SKM-1 treated with dmso at 0.1 percent for 144 hours (cell line): ENCODE data around the gene SLC9B2.
A peak's percentile ranks its signal among the peaks of the same experiment; 100 is the strongest.

Experiments
- DNase-seq: peaks from one replicate; lab custom pipeline; 2025; ENCODE audit not compliant: unreplicated experiment; lab: John Stamatoyannopoulos, UW

Gene SLC9B2

GRCh38 chr4:103076747-103077347 is at the start of gene SLC9B2:
Gene SLC9B2, minus strand, starts transcription at chr4:103076761. Its CDS starts 9,211 bp downstream, at chr4:103067550.
- DNase-seq, result peak; percentile 46

GRCh38 chr4:103126126-103126525 is 49.6 kb upstream of the SLC9B2 start:
- no peak for DNase-seq

- no peak for DNase-seq
These were observed 46.6 kb upstream of the SLC9B2 start for GRCh38 chr4:103123114-103123513.

GRCh38 chr4:103118166-103118565 is 41.6 kb upstream of the SLC9B2 start:
- DNase-seq, result no peak

GRCh38 chr4:103111598-103111997 is 35.0 kb upstream of the SLC9B2 start:
- DNase-seq, result no peak

GRCh38 chr4:103108542-103108941 is 32.0 kb upstream of the SLC9B2 start:
- no peak for DNase-seq

GRCh38 chr4:103105558-103106356 is 29.2 kb upstream of the SLC9B2 start:
- DNase-seq, result no peak

GRCh38 chr4:103104886-103105285 is 28.3 kb upstream of the SLC9B2 start:
- DNase-seq, result no peak

GRCh38 chr4:103100691-103101090 is 24.1 kb upstream of the SLC9B2 start:
- no peak for DNase-seq

- DNase-seq, result peak; percentile 90
These were observed 23.3 kb upstream of the SLC9B2 start, which contains the start of gene BDH2 for GRCh38 chr4:103099691-103100392. Gene BDH2, minus strand, starts transcription at chr4:103099834. Its CDS starts 3,580 bp downstream, at chr4:103096254.

GRCh38 chr4:103098756-103099440 is 22.3 kb upstream of the SLC9B2 start:
- DNase-seq, result no peak

GRCh38 chr4:103098341-103098740 is 21.8 kb upstream of the SLC9B2 start:
- no peak for DNase-seq

- no peak for DNase-seq
These were observed 20.6 kb upstream of the SLC9B2 start for GRCh38 chr4:103097112-103097511.

GRCh38 chr4:103095080-103095479 is 18.5 kb upstream of the SLC9B2 start:
- no peak for DNase-seq

- DNase-seq, result no peak
These were observed 15.7 kb upstream of the SLC9B2 start for GRCh38 chr4:103092245-103092644.

- peak; percentile 43 for DNase-seq
These were observed 15.2 kb upstream of the SLC9B2 start for GRCh38 chr4:103091601-103092223.

- DNase-seq, result no peak
These were observed 12.9 kb upstream of the SLC9B2 start for GRCh38 chr4:103089481-103089880.

- no peak for DNase-seq
These were observed 10.0 kb upstream of the SLC9B2 start for GRCh38 chr4:103086551-103086950.

- no peak for DNase-seq
These were observed 9.1 kb upstream of the SLC9B2 start for GRCh38 chr4:103085555-103086196.

GRCh38 chr4:103079621-103080020 is 3.1 kb upstream of the SLC9B2 start:
- DNase-seq, result no peak
